Naive B cell (primary cell): ENCODE measurements around the gene ADAM15. TPM values are rescaled to one million over a fixed set of nuclear protein-coding genes. Genes with fewer than 3 reads are reported as not detected.

Experiments
- ATAC-seq, 2 donors: fragments of 150-1000 bp; cut with Tn5 transposase; 2 replicates each; pipeline ENCODE4 v1.10.0; 2021; ENCODE audit warnings: low read depth in 2 of 2, mild to moderate bottlenecking in 2 of 2, moderate library complexity in 2 of 2
- DNase-seq: peaks from one replicate; pipeline ENCODE4 v3.0.0; 2022
- H3K27ac Mint-ChIP-seq, 6 donors: one replicate each; pipeline ENCODE4 v1.8.0; 2020 to 2022; ENCODE audit warnings: mild to moderate bottlenecking in 6 of 6, mixed read lengths in 6 of 6, moderate library complexity in 5 of 6, inconsistent platforms in 2 of 6
- H3K27me3 Mint-ChIP-seq, 3 donors: one replicate each; pipeline ENCODE4 v1.8.0; 2021 to 2022; ENCODE audit warnings: mixed read lengths in 3 of 3, mild to moderate bottlenecking in 1 of 3
- H3K36me3 Mint-ChIP-seq, 2 donors: one replicate each; pipeline ENCODE4 v1.8.0; 2020 to 2022; ENCODE audit warnings: mixed read lengths in 2 of 2, inconsistent platforms in 1 of 2, mild to moderate bottlenecking in 1 of 2
- H3K4me1 Mint-ChIP-seq, 3 donors: one replicate each; pipeline ENCODE4 v1.8.0; 2020 to 2022; ENCODE audit warnings: mixed read lengths in 3 of 3, inconsistent platforms in 1 of 3, mild to moderate bottlenecking in 1 of 3, moderate library complexity in 1 of 3
- H3K4me3 Mint-ChIP-seq, 8 donors: one replicate each; pipeline ENCODE4 v1.8.0; 2020 to 2022; ENCODE audit warnings: mild to moderate bottlenecking in 8 of 8, mixed read lengths in 8 of 8, moderate library complexity in 8 of 8, inconsistent platforms in 2 of 8
- H3K9me3 Mint-ChIP-seq, 7 donors: one replicate each; pipeline ENCODE4 v1.8.0; 2020 to 2022; ENCODE audit warnings: mixed read lengths in 7 of 7, mild to moderate bottlenecking in 5 of 7, inconsistent platforms in 2 of 7, moderate library complexity in 1 of 7
- polyA plus RNA-seq, 6 donors: library from polyadenylated mRNA; unstranded; fragments of 300-500 nt; fragmentation: Illumina TruSeq; gene quantifications; one replicate each; pipeline ENCODE4 v1.2.3, GENCODE V29; 2021; ENCODE audit warnings: low read depth in 6 of 6

The ADAM15 gene
- polyA plus RNA-seq, 6 donors from 2014 or later: 2.8 to 8.8 (median 7.0) TPM

DNA sequence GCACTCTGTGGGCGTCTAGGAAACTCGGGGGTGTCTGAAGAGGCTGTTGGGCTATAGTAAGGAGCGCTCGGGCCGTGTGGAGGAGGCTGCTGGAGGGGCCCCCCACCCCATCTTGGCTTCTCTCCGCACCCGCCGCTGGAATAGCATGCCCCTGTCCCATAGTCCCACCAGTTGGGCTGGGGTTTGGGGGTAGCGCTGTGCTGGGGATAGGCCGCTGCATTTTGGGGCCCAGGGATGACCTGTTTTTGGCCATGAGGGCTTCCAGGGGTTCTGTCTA, 28.0 kb downstream of the ADAM15 start:
- H3K9me3 Mint-ChIP-seq: peaks cover 0 to 3% (median 0%) of the 10 kb centered on the region in 7 donors
- peak; percentile 1 to 2 for ATAC-seq
- peaks cover 36 to 44% (median 42%) of the 10 kb centered on the region in 3 donors for H3K27me3 Mint-ChIP-seq
- peaks cover 43 to 50% (median 46%) of the 10 kb centered on the region in 3 donors for H3K4me1 Mint-ChIP-seq
- no peak for DNase-seq
- peak overlapping the region; percentile 66 to 96 (median 84) for H3K4me3 Mint-ChIP-seq
- H3K36me3 Mint-ChIP-seq: peaks cover 0 to 8% of the 10 kb centered on the region in 2 donors
- H3K27ac Mint-ChIP-seq: peak overlapping the region in 3 of 6 donors; percentile 53 to 83 (median 59)

DNA sequence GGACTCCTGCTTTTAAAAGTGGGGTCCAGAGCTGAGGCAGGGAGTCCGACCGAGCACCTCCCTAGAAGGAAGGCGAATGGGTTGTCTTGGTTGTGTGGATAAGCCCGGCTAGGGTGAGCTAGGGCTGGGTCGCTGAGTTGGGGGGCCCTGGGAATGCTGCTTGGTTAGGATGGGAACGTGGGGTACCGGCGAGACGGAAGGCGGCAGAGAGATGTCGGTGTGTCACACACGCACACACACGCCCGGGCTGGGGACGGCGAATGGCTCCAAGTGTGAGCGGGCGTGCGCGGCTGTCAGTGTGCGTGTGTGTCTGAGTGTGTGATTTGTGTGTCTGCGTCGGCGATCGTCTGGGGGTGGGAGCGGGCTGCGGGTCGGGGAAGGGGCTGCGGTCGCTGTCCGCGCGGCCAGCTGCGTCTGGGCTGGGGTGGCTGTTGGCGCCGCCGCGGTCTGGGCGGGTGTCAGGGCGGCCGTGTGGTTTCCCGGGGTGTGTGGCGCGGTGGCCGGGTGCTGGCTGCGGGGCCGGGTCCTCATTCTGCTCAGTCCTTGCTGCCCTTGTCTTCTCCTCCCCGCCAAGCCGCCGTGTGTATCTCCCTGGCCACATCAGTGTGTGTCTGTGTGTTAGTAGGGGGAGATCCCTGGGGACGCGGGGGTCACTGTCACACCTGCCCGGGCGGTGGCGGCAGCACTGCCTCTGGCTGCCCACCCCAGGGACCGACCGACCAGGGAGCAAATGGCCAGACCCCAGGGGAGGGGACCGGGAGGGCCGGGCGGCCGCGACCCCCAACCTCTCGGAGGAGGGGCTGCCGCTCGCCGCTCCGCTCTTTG, 28.6 kb downstream of the ADAM15 start:
- Mint-ChIP-seq H3K4me1 (peaks cover 43 to 55% (median 51%) of the 10 kb centered on the region in 3 donors), H3K36me3 (peaks cover 0 to 8% of the 10 kb centered on the region in 2 donors), H3K4me3 (peak overlapping the region; percentile 66 to 96 (median 84)), H3K27me3 (peaks cover 40 to 47% (median 47%) of the 10 kb centered on the region in 3 donors), H3K27ac (peak overlapping the region in 4 of 6 donors; percentile 53 to 83 (median 58)), H3K9me3 (peaks cover 0 to 3% (median 0%) of the 10 kb centered on the region in 7 donors)
- ATAC-seq: peak; percentile 14 to 18
- peak; percentile 24 for DNase-seq

DNA sequence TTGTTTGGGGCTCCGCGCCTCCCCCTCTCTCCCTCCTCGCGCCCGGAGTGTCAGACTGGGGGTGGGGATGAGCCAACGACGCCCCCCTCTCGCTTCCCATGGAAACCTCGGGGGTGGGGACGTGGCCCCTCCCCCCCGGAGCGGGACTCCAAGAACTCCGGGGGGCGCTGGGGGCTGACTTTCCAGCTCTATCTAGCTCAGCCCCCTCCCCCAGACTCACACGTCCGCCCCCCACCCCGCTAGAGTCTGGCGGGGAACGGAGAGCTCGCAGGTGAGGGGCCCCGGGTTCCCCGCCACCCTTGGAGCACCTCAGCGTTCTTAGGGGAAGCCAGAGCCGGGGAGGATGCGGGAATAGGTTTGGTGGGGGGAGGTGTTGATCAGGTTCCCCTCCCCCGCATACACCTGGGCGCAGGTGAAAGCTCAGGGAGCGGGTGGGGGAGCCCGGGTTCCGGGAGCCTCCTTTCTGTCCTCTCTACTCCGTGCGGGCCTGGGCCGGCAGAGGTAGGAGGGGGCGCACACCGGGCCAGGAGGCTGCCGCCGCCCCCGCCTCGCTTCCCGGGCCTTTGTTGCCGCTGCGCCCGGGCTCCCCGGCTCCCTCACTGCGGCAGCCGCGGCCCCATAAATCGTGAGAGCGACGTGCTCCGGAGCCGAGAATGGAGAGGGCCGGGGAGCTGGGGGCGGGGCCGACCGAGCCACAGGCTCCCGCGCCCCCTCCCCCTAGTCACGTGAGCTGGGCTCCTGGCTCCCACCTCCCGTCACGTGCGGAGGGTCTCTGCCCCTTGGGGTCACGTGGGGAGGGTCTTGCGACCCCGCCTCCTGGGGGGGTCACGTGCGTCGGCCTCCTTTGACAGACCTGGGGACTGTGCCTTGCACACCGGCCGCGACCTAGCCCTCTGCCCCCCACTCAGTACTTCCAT, 29.5 kb downstream of the ADAM15 start:
- Mint-ChIP-seq H3K27ac (no peak overlapping the region), H3K27me3 (peaks cover 41 to 47% (median 47%) of the 10 kb centered on the region in 3 donors)
- DNase-seq: no peak

DNA sequence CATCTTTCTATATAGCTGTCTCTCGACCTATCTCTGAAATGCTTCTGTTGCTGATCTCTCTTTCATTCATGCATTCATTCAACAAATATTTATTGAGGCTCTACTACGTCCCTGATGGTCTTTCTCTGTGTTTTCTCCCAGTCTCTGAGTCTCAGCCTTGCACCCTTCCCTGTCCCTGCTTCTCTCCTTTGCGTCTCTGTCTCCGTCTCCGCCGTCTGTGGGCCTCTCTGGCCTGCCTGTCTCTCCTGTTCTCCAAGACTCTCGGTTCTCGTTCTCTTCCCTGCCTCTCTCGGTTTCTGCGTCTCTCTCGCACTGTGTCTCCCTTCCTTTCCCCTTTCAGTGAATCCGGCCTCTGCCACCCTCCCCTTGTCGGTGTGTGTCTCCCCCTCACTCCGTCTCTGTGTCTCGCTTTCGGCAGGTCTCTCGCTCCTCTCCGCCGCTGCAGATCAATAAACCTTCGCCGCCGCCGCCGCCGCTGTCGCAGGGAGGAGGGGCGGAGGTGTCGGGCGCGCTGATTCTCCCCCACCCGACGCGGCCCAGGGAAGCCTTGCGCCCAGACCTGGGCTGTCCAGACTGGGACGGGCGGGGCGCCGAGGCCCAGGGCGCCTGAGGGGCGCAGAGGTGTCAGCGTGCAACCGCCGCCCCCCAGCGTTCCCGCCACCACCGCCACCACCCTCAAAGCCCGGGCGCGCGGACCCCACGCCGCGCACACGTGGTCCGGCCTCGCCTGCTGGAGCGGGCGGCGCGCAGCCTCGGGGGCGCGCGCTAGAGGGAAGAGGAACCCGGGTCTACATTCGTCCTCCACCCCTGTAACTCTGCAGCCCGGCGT, 30.6 kb downstream of the ADAM15 start:
- peaks cover 57 to 72% (median 64%) of the 10 kb centered on the region in 3 donors for H3K4me1 Mint-ChIP-seq
- ATAC-seq (no peak), DNase-seq (peak; percentile 25)
- H3K27me3 Mint-ChIP-seq: peaks cover 41 to 47% (median 47%) of the 10 kb centered on the region in 3 donors
- H3K9me3 Mint-ChIP-seq: peaks cover 0 to 3% (median 0%) of the 10 kb centered on the region in 7 donors
- H3K27ac Mint-ChIP-seq: peak overlapping the region in 4 of 6 donors; percentile 9 to 53 (median 35)
- peaks cover 0 to 8% of the 10 kb centered on the region in 2 donors for H3K36me3 Mint-ChIP-seq
- peak overlapping the region; percentile 80 to 91 (median 86) for H3K4me3 Mint-ChIP-seq

More for the DNA sequence above, 29.5 kb downstream of the ADAM15 start:
- H3K9me3 Mint-ChIP-seq: peaks cover 0 to 3% (median 0%) of the 10 kb centered on the region in 7 donors
- peak overlapping the region; percentile 67 to 91 (median 86) for H3K4me3 Mint-ChIP-seq
- H3K36me3 Mint-ChIP-seq: peaks cover 0 to 8% of the 10 kb centered on the region in 2 donors
- no peak for ATAC-seq
- peaks cover 49 to 64% (median 57%) of the 10 kb centered on the region in 3 donors for H3K4me1 Mint-ChIP-seq

DNA sequence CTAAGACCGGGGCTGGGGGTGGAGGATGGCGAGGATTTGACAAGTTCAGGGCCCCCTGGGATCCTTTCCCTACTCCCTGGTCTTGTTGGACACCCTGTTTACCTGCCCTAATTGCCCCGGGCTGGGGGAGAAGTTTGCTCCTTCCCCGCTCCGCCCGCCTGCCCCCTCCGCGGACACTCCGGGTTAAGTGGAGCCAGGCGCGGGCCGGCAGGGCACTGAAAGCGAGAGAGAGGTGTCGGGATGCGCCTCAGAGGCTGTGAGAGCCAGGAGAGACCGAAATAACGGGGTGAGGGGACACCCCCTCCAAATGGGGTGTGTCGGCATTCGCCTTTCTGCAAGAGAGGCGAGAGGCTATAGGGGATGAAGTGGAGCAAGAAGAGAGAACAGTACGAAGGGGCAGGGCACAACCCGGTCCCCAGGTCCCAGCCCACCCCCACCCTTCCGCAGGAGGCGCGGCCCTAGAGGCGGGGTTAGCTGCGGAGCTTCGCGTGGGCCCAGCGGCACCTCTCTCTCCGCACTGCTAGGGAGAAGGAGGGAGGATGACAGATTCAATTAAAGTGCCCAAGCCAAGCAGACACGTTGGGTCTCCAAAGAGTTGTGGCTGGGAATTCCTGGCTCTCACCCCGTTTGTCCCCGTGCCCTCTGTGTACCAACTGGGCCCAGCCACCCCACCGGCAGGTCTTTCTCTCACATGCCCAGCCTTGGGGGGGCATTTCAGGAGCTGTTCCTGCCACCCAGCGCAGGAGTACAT, 31.4 kb downstream of the ADAM15 start:
- peaks cover 0 to 8% of the 10 kb centered on the region in 2 donors for H3K36me3 Mint-ChIP-seq
- peaks cover 40 to 47% (median 47%) of the 10 kb centered on the region in 3 donors for H3K27me3 Mint-ChIP-seq
- DNase-seq: no peak
- H3K4me1 Mint-ChIP-seq: peaks cover 59 to 72% (median 64%) of the 10 kb centered on the region in 3 donors
- no peak for ATAC-seq
- peak overlapping the region in 1 of 6 donors; percentile 91 for H3K27ac Mint-ChIP-seq
- peak overlapping the region; percentile 73 to 90 (median 81) for H3K4me3 Mint-ChIP-seq
- peaks cover 0 to 3% (median 0%) of the 10 kb centered on the region in 7 donors for H3K9me3 Mint-ChIP-seq

DNA sequence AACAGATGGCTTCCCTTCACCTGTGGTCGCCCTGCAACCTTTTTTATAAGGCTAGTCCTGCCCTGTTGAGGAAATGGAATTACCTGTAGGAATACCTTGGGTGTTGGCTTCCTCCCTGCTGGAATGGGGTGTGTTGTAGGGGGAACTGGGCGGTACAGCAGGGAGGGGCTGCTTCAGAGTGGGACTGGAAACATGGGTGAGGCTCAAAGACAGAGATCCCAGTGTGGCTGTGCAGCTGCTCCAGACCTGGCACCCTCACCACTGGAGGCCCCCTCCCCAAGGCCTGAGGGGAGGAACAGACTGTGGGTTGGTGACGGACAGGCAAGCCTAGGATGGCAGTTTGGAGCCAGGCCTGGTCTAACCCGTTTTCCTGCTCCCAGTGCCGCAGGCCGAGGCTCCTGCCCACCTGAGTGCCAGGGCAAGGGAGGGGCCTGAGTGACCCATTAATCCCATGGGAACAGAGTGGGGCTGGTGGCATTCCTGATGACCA, 32.0 kb downstream of the ADAM15 start:
- peaks cover 0 to 3% (median 0%) of the 10 kb centered on the region in 7 donors for H3K9me3 Mint-ChIP-seq
- H3K4me1 Mint-ChIP-seq: peaks cover 59 to 67% (median 60%) of the 10 kb centered on the region in 3 donors
- no peak overlapping the region for H3K27ac Mint-ChIP-seq
- H3K27me3 Mint-ChIP-seq: peaks cover 35 to 47% (median 47%) of the 10 kb centered on the region in 3 donors
- DNase-seq (no peak), ATAC-seq (no peak)
- H3K4me3 Mint-ChIP-seq: peak overlapping the region in 7 of 8 donors; percentile 22 to 90 (median 76)
- peaks cover 0 to 8% of the 10 kb centered on the region in 2 donors for H3K36me3 Mint-ChIP-seq

DNA sequence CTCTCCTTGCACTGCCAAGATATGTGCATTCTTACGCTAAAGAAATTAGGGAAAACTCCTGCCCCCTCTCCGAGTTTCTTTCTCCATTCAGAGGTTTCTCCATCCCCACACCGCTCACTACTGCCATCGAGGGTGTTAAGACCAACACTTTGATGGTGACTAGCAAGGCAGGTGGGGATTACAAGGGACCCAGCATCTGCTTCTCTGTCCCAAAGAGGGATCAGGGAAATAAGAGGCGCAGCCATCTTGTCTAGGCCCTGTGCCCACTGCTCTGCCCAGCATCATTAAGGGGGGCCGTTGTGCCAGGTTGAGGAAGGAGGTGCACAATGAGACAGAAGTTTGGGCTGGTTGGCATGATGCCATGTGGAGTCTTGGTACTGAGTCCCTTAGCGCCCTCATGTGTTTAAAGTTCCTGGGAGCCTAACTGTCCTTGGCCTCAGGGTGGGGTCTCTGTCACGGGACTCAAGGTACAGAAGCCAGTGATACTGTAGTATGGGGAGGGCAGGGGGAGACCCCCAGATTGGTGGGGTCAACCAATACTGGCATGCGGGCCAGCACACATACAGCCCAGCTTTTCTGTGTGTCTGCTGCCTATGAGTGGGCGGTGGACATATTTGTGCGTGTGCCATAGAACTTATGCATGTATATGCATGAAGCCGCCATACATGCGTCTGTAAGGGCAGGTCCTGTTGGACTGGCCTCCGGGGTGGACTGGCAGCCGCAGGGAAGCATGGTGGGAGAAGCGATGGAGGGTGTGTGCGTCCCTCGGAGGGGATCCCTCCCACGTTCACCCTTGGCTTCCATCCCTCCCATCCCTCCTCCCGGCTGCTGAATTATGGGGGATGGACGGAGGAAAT, 33.0 kb downstream of the ADAM15 start:
- Mint-ChIP-seq H3K4me1 (peaks cover 57 to 63% (median 60%) of the 10 kb centered on the region in 3 donors), H3K27ac (peak overlapping the region in 4 of 6 donors; percentile 89 to 98 (median 96)), H3K27me3 (peaks cover 35 to 47% (median 46%) of the 10 kb centered on the region in 3 donors), H3K36me3 (peaks cover 0 to 8% of the 10 kb centered on the region in 2 donors), H3K4me3 (peak overlapping the region; percentile 83 to 97 (median 96)), H3K9me3 (peaks cover 0 to 3% (median 0%) of the 10 kb centered on the region in 7 donors)
- ATAC-seq: no peak
- DNase-seq: no peak

DNA sequence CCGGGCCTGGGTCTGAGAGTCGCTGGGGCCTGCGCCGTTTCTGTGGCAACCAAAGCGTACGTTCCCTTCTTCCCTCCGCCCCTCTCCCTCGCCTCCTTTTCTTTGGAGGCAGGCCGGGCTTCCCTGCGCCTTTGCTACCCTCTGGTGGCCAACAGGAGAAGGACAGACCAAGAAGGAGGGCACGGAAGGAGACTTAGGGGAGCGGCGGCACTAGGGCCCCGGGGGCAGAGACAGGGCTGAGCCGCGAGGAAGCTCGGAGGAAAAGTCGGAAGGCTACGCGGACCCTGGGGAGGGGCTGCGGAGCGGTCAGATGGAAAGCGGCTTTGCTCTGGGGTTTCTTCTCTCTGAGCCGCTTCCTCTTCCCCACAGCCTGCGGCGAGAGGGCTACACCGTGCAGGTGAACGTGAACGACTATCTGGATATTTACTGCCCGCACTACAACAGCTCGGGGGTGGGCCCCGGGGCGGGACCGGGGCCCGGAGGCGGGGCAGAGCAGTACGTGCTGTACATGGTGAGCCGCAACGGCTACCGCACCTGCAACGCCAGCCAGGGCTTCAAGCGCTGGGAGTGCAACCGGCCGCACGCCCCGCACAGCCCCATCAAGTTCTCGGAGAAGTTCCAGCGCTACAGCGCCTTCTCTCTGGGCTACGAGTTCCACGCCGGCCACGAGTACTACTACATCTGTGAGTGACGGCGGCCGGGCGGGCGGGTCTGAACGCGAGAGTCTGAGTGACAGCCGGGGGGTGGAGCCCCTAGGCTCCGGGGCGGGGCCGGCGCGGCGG, 33.8 kb downstream of the ADAM15 start:
- peaks cover 0 to 8% of the 10 kb centered on the region in 2 donors for H3K36me3 Mint-ChIP-seq
- ATAC-seq (peak; percentile 75 to 76), DNase-seq (peak; percentile 94)
- H3K4me1 Mint-ChIP-seq: peaks cover 49 to 55% (median 51%) of the 10 kb centered on the region in 3 donors
- H3K4me3 Mint-ChIP-seq: peak overlapping the region; percentile 83 to 97 (median 96)
- H3K9me3 Mint-ChIP-seq: peaks cover 0 to 3% (median 0%) of the 10 kb centered on the region in 7 donors
- peaks cover 27 to 39% (median 38%) of the 10 kb centered on the region in 3 donors for H3K27me3 Mint-ChIP-seq
- peak overlapping the region; percentile 89 to 98 (median 96) for H3K27ac Mint-ChIP-seq

DNA sequence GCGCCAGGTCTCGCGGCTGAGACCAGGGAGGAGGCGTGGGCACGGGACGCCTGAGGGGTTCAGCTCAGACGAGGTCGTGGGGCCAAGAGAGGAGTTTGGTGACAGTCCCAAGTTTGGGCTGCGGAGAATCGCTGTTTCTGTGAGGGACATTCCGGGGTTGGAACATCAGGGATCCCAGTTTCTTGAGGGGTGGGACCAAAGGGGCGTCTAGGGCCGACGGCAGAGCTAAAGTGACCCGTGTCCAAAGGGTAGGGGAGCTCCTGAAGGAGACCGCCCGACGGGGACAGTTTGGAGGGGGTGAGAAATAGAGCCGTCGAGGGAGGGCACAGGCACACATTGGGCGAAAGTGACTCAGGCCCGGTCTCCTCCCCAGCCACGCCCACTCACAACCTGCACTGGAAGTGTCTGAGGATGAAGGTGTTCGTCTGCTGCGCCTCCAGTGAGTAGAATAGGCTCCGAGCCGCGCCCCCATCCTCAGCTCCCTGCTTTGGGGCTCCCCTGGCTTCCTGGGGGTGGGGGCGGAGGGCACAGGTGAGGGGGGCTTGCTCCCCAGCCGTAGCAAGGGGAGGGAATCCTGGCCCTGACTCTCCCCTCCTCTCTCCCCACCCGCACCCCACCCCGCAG, 34.5 kb downstream of the ADAM15 start:
- Mint-ChIP-seq H3K4me1 (peaks cover 46 to 50% (median 49%) of the 10 kb centered on the region in 3 donors), H3K27ac (peak overlapping the region; percentile 89 to 98 (median 96)), H3K36me3 (peaks cover 0 to 8% of the 10 kb centered on the region in 2 donors), H3K4me3 (peak overlapping the region; percentile 83 to 97 (median 96)), H3K9me3 (peaks cover 0 to 3% (median 0%) of the 10 kb centered on the region in 7 donors), H3K27me3 (peaks cover 27 to 35% (median 34%) of the 10 kb centered on the region in 3 donors)
- DNase-seq (peak; percentile 50), ATAC-seq (peak; percentile 12 to 16)
